ENCODE data around the gene AOPEP.

DNA sequence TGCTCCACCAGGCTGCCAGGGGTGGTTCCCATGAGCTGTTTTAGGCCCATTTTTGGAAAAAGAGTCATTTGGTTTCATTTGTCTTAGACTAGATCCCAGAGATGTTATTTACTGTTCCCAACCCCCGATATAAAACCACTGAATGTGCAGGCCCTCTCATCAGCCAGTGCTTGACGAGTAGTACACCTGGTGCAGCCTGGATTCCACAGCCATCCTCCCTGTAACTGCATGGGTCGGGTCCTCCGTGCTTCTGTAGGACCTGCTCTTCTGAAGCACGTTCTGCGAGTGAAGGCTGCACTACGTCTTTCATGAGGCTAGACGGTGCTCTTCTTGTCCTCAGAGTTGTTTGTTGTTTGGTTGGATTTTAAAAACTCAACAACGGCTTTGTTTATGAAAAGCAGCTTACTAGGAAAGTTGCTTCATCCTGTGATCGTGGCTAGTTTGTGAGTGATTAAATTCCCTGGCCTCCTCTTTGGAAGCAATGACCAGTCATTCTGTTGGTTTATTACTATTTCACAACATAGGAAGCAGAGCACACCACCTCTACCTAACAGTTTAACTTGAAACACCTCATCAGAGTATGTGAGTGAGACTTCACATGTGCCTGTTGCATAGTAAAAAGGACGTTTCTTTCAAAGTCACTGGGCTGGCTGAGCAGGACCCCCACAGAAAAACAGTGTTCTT, 135.2 kb downstream of the AOPEP start:
- TF ChIP-seq TAF1 (IDR thresholded peaks at IDR 0.05; ENCODE audit: low read depth, low read length) (no peak), POLR2AphosphoS5 (IDR thresholded peaks at IDR 0.05; ENCODE audit: low read depth, low read length) (no peak)

All from GM12891 (cell line).